ENCODE results near the gene GTPBP3.

GRCh38 chr19:17307876-17308377 is 29.4 kb upstream of the GTPBP3 start:
- TF ChIP-seq POLR2A (IDR thresholded peaks at IDR 0.05) (no peak), EP300 (IDR thresholded peaks at IDR 0.05) (no peak)
- TF ChIP-seq, protein P1, sequence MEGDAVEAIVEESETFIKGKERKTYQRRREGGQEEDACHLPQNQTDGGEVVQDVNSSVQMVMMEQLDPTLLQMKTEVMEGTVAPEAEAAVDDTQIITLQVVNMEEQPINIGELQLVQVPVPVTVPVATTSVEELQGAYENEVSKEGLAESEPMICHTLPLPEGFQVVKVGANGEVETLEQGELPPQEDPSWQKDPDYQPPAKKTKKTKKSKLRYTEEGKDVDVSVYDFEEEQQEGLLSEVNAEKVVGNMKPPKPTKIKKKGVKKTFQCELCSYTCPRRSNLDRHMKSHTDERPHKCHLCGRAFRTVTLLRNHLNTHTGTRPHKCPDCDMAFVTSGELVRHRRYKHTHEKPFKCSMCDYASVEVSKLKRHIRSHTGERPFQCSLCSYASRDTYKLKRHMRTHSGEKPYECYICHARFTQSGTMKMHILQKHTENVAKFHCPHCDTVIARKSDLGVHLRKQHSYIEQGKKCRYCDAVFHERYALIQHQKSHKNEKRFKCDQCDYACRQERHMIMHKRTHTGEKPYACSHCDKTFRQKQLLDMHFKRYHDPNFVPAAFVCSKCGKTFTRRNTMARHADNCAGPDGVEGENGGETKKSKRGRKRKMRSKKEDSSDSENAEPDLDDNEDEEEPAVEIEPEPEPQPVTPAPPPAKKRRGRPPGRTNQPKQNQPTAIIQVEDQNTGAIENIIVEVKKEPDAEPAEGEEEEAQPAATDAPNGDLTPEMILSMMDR (IDR thresholded peaks at IDR 0.05) = no peak

Data from tibial nerve (tissue), 4 donors.